ENCODE results near the gene CYP21A2.

DNA sequence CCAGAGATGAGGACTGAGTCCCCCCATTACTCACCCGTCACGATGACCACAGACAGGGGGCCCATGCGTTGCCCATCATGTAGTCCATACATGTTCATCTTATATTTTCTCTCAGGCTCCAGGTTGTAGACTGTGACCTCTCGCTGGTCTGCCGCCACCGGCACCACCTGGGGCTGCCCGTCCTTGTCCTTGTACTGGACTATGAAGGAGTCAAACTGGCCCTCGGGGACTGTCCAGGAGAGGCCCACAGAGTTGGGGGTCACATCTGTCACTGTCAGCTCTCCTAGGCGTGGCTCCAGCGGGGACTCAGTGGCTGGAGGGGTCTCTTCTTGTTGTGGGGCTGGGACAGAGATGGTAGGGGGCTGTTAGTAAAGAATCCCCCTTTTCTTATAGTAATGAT lies 35.4 kb downstream of the CYP21A2 start:
- TF ChIP-seq, protein P1, sequence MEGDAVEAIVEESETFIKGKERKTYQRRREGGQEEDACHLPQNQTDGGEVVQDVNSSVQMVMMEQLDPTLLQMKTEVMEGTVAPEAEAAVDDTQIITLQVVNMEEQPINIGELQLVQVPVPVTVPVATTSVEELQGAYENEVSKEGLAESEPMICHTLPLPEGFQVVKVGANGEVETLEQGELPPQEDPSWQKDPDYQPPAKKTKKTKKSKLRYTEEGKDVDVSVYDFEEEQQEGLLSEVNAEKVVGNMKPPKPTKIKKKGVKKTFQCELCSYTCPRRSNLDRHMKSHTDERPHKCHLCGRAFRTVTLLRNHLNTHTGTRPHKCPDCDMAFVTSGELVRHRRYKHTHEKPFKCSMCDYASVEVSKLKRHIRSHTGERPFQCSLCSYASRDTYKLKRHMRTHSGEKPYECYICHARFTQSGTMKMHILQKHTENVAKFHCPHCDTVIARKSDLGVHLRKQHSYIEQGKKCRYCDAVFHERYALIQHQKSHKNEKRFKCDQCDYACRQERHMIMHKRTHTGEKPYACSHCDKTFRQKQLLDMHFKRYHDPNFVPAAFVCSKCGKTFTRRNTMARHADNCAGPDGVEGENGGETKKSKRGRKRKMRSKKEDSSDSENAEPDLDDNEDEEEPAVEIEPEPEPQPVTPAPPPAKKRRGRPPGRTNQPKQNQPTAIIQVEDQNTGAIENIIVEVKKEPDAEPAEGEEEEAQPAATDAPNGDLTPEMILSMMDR (IDR thresholded peaks at IDR 0.05 in 2 of 3, conservative IDR thresholded peaks at IDR 0.05 in 1 of 3; ENCODE audit: control insufficient read depth in 2 of 3, extremely low read depth in 1 of 3, insufficient read depth in 1 of 3, low read depth in 3 of 3, low read length in 3 of 3), result no peak
- TF ChIP-seq, protein P2, sequence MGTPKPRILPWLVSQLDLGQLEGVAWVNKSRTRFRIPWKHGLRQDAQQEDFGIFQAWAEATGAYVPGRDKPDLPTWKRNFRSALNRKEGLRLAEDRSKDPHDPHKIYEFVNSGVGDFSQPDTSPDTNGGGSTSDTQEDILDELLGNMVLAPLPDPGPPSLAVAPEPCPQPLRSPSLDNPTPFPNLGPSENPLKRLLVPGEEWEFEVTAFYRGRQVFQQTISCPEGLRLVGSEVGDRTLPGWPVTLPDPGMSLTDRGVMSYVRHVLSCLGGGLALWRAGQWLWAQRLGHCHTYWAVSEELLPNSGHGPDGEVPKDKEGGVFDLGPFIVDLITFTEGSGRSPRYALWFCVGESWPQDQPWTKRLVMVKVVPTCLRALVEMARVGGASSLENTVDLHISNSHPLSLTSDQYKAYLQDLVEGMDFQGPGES (IDR thresholded peaks at IDR 0.05), result no peak
- TF ChIP-seq FOS (IDR thresholded peaks at IDR 0.05; ENCODE audit: borderline replicate concordance, extremely low read depth, insufficient read length) (no peak), SREBF2 (IDR thresholded peaks at IDR 0.05; ENCODE audit: low read length) (no peak), GABPA (IDR thresholded peaks at IDR 0.05; ENCODE audit: low read depth) (no peak), EP300 (IDR thresholded peaks at IDR 0.05; ENCODE audit: borderline replicate concordance in 1 of 2, control insufficient read depth in 1 of 2, low read depth in 2 of 2, low read length in 2 of 2) (no peak), FOXK2 (IDR thresholded peaks at IDR 0.05) (no peak), ETV6 (conservative IDR thresholded peaks at IDR 0.05 in 1 of 2, IDR thresholded peaks at IDR 0.05 in 1 of 2; ENCODE audit: borderline replicate concordance in 1 of 2, low read depth in 1 of 2) (no peak), POLR2AphosphoS2 (IDR thresholded peaks at IDR 0.05; ENCODE audit: low read depth, low read length) (no peak), NRF1 (conservative IDR thresholded peaks at IDR 0.05; ENCODE audit: low read depth, low read length) (no peak)
- TF ChIP-seq, protein P3, sequence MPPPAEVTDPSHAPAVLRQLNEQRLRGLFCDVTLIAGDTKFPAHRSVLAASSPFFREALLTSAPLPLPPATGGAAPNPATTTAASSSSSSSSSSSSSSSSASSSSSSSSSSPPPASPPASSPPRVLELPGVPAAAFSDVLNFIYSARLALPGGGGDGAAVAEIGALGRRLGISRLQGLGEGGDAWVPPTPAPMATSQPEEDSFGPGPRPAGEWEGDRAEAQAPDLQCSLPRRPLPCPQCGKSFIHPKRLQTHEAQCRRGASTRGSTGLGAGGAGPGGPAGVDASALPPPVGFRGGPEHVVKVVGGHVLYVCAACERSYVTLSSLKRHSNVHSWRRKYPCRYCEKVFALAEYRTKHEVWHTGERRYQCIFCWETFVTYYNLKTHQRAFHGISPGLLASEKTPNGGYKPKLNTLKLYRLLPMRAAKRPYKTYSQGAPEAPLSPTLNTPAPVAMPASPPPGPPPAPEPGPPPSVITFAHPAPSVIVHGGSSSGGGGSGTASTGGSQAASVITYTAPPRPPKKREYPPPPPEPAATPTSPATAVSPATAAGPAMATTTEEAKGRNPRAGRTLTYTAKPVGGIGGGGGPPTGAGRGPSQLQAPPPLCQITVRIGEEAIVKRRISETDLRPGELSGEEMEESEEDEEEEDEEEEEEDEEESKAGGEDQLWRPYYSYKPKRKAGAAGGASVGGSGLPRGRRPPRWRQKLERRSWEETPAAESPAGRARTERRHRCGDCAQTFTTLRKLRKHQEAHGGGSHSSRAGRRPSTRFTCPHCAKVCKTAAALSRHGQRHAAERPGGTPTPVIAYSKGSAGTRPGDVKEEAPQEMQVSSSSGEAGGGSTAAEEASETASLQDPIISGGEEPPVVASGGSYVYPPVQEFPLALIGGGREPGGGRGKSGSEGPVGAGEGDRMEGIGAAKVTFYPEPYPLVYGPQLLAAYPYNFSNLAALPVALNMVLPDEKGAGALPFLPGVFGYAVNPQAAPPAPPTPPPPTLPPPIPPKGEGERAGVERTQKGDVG (CRISPR knock-in tag; IDR thresholded peaks at IDR 0.05), result no peak
